ENCODE results near the gene RECK. TPM values are rescaled to one million over a fixed set of nuclear protein-coding genes. Genes with fewer than 3 reads are reported as not detected.

Gene RECK
- total RNA-seq, 1 donor from 2014 or later: 5.4 TPM

DNA sequence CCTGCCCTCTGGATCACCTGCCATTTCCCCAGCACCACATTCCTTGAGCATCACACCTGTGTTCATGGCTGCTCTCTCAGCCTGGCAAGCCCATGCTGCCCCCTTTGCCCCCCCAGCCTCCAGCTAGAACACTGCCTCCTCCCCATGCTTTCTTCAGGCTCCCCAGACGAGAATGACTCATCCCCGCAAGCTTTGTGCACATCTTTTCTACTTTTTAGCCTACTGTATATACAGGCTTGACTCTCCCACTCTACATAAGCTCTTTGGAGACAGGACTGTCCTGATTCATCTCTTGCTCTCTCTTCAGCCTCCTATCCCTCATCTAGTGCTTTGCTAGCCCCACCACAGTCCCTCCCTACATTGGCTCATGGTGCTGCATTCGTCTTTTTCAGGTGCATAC, 79.9 kb downstream of the RECK start:
- TF ChIP-seq, protein P1, sequence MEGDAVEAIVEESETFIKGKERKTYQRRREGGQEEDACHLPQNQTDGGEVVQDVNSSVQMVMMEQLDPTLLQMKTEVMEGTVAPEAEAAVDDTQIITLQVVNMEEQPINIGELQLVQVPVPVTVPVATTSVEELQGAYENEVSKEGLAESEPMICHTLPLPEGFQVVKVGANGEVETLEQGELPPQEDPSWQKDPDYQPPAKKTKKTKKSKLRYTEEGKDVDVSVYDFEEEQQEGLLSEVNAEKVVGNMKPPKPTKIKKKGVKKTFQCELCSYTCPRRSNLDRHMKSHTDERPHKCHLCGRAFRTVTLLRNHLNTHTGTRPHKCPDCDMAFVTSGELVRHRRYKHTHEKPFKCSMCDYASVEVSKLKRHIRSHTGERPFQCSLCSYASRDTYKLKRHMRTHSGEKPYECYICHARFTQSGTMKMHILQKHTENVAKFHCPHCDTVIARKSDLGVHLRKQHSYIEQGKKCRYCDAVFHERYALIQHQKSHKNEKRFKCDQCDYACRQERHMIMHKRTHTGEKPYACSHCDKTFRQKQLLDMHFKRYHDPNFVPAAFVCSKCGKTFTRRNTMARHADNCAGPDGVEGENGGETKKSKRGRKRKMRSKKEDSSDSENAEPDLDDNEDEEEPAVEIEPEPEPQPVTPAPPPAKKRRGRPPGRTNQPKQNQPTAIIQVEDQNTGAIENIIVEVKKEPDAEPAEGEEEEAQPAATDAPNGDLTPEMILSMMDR (IDR thresholded peaks at IDR 0.05; ENCODE audit: borderline replicate concordance): no peak
- H3K4me3 ChIP-seq: no peak overlapping the region
- intact Hi-C loops (cut with micrococcal nuclease): no loop called here
- no peak overlapping the region for H3K27ac ChIP-seq (replicated peaks)
- H3K4me1 ChIP-seq: no peaks in the 10 kb centered on the region
- no peaks in the 10 kb centered on the region for H3K27me3 ChIP-seq (ENCODE audit: low read depth)
- no peaks in the 10 kb centered on the region for H3K9me3 ChIP-seq (replicated peaks)
- DNase-seq: no peak
- H3K36me3 ChIP-seq: peaks cover 52% of the 10 kb centered on the region

DNA sequence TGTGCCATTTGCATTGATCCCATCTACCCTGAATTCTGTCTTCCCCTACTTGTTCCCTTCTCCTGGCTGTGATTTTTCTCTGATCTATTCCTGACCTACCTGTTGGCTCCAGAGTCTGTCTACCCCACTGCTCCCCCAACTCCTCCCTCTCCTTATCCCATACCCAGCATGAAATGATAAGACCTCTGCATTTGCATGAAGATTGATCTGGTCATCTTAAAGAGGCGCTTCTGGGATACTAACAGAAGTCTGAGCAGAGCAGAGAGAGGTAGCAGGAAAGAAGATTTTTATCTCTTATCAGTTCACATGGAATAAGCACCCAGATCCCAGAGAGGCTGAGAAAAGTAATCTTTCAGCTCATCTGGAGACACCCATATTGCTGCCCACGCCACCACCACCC, 81.5 kb downstream of the RECK start:
- Histone ChIP-seq H3K4me1 (no peaks in the 10 kb centered on the region), H3K27ac (replicated peaks) (no peak overlapping the region), H3K27me3 (ENCODE audit: low read depth) (no peaks in the 10 kb centered on the region), H3K4me3 (no peak overlapping the region), H3K36me3 (peaks cover 61% of the 10 kb centered on the region), H3K9me3 (replicated peaks) (no peaks in the 10 kb centered on the region)
- no peak for DNase-seq
- intact Hi-C loops (cut with micrococcal nuclease): no loop called here
- TF ChIP-seq, protein P1 (IDR thresholded peaks at IDR 0.05; ENCODE audit: borderline replicate concordance): no peak

DNA sequence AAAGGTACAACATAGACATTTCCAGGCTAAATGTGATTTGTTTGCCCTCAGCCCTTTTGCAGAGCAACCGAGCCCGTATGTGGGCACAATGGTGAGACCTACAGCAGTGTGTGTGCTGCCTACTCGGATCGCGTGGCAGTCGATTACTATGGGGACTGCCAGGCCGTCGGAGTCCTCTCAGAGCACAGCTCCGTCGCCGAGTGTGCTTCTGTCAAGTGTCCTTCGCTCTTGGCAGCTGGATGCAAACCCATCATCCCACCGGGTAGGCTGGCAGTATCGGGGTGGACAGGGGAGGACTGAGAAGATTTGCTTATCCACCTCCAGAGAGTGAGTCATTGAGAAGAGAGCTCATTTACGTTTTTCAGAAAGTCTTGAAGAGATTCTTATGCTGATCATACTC, 82.0 kb downstream of the RECK start:
- H3K27me3 ChIP-seq (ENCODE audit: low read depth): no peaks in the 10 kb centered on the region
- no peak overlapping the region for H3K27ac ChIP-seq (replicated peaks)
- no peaks in the 10 kb centered on the region for H3K9me3 ChIP-seq (replicated peaks)
- H3K4me1 ChIP-seq: no peaks in the 10 kb centered on the region
- no peak for DNase-seq
- intact Hi-C loops (cut with micrococcal nuclease): no loop called here
- TF ChIP-seq, protein P1 (IDR thresholded peaks at IDR 0.05; ENCODE audit: borderline replicate concordance): no peak
- H3K4me3 ChIP-seq: no peak overlapping the region
- H3K36me3 ChIP-seq: peaks cover 66% of the 10 kb centered on the region

DNA sequence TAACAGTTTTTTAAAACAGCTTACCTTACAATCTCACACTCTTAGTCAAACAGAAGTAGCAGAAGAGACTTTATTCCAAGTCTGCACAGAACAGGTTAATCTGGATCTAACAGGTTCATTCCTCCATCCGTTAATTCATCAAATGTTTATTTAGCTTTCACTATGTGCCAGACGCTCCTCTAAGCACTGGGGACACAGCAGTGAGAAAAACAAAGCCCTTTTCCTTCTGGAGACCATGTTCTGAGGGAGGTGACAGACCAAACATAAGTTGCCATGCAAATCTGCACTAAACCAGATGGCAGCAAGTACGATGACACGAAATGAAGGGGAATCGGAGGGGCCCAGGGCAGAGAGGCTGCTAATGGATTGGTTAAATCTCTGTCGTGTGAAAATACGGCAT, 82.8 kb downstream of the RECK start:
- Histone ChIP-seq H3K4me1 (no peaks in the 10 kb centered on the region), H3K27me3 (ENCODE audit: low read depth) (no peaks in the 10 kb centered on the region), H3K27ac (replicated peaks) (no peak overlapping the region), H3K4me3 (no peak overlapping the region), H3K9me3 (replicated peaks) (no peaks in the 10 kb centered on the region), H3K36me3 (peaks cover 66% of the 10 kb centered on the region)
- no peak for DNase-seq
- TF ChIP-seq, protein P1 (IDR thresholded peaks at IDR 0.05; ENCODE audit: borderline replicate concordance): no peak
- intact Hi-C loops (cut with micrococcal nuclease): no loop called here

DNA sequence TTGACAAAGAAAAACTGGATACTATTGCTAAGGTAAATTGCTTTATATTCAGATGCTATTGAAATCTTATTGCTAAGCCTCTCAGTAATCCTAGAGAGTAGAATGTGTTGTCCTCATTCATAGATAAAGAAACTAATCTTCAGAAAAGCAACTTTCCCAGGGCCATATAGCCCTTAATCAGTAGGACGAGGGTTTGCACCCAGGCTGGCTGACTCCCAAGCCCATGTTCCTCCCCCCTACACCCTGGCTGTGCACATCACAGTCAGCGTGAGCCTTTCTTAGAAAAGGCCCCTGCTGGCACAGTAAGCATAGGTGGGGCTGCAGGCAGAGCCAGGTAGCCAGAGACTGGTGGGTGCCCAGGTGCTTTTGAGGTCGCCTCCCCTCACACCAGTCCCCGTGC, 84.0 kb downstream of the RECK start:
- Histone ChIP-seq H3K27me3 (ENCODE audit: low read depth) (no peaks in the 10 kb centered on the region), H3K4me3 (no peak overlapping the region), H3K27ac (replicated peaks) (no peak overlapping the region), H3K36me3 (peaks cover 66% of the 10 kb centered on the region), H3K9me3 (replicated peaks) (no peaks in the 10 kb centered on the region), H3K4me1 (no peaks in the 10 kb centered on the region)
- intact Hi-C loops (cut with micrococcal nuclease): no loop called here
- TF ChIP-seq, protein P1 (IDR thresholded peaks at IDR 0.05; ENCODE audit: borderline replicate concordance): no peak
- DNase-seq: no peak

DNA sequence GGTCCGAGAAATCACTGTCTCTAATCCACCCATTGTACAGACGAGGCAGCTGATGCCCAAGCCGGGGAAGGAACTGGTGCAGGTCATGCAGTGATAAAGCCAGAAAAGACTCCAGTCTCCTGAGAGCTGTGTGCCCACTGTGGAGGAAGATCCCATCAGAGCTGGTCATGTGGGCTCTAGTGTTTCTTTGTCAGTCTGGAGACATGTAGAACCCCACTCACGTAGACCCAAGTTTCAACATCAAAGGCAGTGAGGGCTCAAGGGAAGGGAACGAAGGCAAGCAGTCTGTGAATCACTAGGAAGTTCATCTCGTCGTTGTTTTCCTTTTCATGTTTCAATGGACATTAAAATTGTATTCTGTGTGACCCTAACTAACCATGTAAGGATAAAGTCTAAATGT, 85.3 kb downstream of the RECK start:
- no peaks in the 10 kb centered on the region for H3K9me3 ChIP-seq (replicated peaks)
- intact Hi-C loops (cut with micrococcal nuclease): no loop called here
- TF ChIP-seq, protein P1 (IDR thresholded peaks at IDR 0.05; ENCODE audit: borderline replicate concordance): no peak
- no peak overlapping the region for H3K27ac ChIP-seq (replicated peaks)
- H3K27me3 ChIP-seq (ENCODE audit: low read depth): no peaks in the 10 kb centered on the region
- peaks cover 61% of the 10 kb centered on the region for H3K36me3 ChIP-seq
- H3K4me1 ChIP-seq: no peaks in the 10 kb centered on the region
- DNase-seq: no peak
- H3K4me3 ChIP-seq: no peak overlapping the region
